SKM-1 treated with dmso at 0.1 percent for 144 hours (cell line): ENCODE data around the gene OTUD3.
"Not testable (repeated sequence)": the region's sequence is repeated elsewhere in the genome, so short reads cannot be mapped to it uniquely, and the experiment has no call there.

Experiments used
- DNase-seq: peaks from one replicate; lab custom pipeline; 2025; ENCODE audit not compliant: unreplicated experiment; lab: John Stamatoyannopoulos, UW

OTUD3 gene

GRCh38 chr1:19882111-19883071 lies at the start of gene OTUD3:
OTUD3 (plus strand) TSS chr1:19882395; CDS start chr1:19882514, 119 bp downstream.
- DNase-seq, result peak; percentile 97

GRCh38 chr1:19835578-19835977 lies 46.6 kb upstream of the OTUD3 start:
- DNase-seq, result no peak

DNA sequence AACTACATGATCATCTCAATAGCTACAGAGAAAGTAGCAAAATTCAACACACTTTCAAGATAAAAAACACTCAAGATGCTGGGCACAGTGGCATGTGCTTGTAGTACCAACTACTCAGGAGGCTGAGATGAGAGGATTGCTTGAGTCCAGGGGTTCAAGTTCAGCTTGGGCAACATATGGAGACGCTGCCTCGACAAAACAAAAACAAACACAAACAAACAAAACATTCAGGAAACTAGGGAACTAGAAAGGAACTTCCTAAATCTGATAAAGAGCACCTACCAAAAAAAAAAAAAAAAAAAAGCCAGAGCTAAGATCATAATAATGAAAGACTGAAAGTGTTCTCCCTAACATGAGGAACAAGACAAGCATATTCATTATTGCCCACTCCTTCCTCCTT lies 44.3 kb upstream of the OTUD3 start:
- DNase-seq, result no peak

- no peak for DNase-seq
Measured at GRCh38 chr1:19840228-19840627, 42.0 kb upstream of the OTUD3 start.

DNA sequence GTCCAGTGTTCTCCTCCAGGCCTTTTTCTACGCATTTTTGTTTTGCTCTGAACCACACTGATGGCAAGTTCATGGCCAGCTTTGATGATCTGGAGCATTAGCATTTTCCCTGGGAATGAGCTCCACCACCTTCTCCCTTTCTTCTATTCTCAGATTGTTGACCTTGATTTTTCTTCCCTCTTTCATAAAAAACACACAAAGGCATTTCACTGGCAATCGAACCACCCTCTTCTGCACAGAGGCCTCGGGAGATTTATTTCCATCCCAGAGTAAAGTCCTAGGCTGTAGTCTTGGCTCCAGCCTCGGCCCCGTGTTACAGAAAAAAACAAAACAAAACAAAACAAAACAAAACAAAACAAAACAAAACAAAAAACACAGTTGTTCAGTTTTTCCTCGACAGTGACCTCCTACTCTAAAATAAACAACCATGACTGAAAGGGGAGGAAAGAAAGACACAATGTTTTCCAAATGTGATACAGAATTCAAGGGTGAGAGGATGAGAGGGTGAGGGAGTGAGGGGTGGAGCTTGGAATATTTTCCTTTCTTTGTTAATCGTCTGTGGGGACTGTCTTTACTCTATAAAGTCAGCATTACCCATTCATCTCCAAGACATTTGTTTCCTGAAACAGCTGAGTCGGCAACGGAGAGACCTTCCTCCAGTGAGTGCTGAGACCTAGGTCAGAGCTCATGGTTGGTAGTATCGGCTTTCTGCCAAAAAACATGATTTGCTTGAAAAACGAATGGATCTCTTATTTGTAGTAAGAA lies 37.3 kb upstream of the OTUD3 start:
- DNase-seq, result no peak

DNA sequence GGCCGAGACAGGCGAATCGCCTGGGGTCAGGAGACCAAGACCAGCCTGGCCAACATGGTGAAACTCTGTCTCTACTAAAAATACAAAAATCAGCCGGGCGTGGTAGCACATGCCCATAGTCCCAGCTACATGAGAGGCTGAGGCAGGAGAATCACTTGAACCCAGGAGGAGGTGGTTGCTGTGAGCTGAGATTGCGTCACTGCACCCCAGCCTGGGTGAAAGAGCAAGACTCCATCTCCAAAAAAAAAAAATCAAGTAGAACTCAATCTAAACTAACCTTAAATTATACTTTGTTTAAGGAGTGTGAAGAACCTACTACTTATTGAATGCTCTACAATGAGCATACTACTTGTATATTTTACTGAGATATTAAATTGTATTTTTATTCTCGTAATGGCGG lies 36.6 kb upstream of the OTUD3 start:
- no peak for DNase-seq

- no peak for DNase-seq
Measured at GRCh38 chr1:19846338-19846737, 35.9 kb upstream of the OTUD3 start.

DNA sequence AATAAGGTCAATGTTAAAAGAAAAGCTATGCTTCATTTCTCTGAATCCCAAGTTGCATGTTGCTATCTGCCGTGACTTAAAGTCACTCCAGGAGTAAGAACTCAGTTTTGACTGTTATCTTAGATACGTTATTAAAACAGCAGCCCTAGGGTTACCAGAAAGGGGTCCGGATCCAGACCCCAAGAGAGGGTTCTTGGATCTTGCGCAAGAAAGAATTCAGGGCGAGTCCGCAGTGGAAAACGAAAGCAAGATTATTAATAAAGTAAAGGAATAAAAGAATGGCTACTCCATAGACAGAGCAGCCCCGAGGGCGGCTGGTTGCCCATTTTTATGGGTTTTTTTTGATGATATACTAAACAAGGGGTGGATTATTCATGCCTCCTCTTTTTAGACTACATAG lies 34.9 kb upstream of the OTUD3 start:
- not testable (repeated sequence) for DNase-seq

GRCh38 chr1:19849307-19849706 lies 32.9 kb upstream of the OTUD3 start:
- not testable (repeated sequence) for DNase-seq

DNA sequence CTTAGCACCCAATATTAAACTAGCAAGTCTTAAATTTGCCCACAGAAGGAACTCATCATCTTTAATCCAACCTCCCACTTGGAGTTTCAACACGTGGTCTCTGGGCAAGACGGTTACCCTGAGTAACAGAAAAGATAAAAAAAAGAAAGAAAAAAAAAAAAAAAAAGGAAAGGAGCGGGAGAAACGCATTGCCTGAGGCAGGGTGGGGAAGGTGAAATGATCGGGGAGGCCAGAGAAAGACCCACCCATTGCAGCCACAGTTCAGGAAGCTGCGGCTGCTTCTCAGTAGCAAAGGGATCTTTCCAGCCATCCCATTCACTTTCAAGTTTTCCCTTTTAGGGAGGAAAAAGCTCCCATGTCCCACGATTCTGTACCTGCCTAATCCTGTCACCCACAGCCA lies 32.0 kb upstream of the OTUD3 start:
- DNase-seq, result no peak

GRCh38 chr1:19852036-19852435 lies 30.2 kb upstream of the OTUD3 start:
- DNase-seq, result no peak

DNA sequence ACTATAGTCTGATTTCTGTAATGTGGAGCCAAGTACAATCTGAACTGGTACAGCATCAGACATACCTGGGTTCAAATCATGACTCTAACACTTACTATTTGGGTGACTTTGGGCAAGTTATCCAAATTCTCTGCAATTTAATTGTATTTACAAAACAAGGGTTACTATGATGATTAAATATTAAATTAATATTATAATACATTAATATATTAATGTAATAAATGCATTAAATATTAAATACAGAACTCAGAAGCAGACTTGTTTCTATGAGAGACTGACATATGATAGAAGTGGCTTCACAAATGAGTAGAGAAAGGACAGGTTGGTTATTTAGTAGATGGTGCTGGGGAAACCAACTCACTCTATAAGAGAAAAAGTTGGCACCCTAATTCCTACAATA lies 27.3 kb upstream of the OTUD3 start:
- no peak for DNase-seq

DNA sequence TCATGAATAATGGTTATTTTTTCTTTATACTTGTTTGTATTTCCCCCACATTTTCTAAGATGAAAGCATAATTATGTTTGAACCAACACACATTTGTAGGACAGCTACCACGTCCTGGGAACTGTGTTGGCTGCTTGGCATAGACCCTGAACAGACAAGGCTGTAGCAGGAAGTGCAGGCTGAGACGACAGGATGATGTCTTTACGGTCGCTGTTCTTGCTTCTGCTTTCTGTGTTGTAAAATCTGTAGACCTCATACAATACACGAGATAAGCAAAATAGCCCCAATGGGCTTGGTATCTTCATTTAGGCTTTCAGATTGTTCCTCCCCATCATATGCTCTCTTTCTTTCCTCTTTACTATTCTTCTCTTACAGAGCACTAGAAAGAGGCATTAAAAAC lies 23.3 kb upstream of the OTUD3 start:
- no peak for DNase-seq

- no peak for DNase-seq
Measured at GRCh38 chr1:19859876-19860275, 22.3 kb upstream of the OTUD3 start.

DNA sequence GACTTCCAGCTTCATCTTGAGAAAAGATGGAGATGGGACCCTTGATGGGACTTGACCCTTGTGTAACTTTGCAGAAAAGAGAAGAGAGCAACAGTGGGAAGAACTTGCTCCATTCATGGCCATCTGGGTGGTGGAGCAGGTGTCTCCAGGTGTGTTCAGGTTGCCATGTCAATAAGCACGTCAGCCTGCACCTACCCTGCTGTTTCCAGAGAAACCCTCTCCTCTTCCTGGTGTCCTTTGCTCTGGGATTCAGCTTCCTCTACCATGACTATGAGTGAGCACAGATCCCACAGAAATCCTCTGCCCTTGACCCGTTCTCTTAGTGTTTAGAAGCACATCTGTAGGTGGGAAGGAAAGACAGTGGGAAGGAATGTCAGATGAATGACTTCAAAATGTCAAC lies 21.8 kb upstream of the OTUD3 start:
- no peak for DNase-seq

GRCh38 chr1:19861034-19861433 lies 21.2 kb upstream of the OTUD3 start:
- DNase-seq, result no peak

DNA sequence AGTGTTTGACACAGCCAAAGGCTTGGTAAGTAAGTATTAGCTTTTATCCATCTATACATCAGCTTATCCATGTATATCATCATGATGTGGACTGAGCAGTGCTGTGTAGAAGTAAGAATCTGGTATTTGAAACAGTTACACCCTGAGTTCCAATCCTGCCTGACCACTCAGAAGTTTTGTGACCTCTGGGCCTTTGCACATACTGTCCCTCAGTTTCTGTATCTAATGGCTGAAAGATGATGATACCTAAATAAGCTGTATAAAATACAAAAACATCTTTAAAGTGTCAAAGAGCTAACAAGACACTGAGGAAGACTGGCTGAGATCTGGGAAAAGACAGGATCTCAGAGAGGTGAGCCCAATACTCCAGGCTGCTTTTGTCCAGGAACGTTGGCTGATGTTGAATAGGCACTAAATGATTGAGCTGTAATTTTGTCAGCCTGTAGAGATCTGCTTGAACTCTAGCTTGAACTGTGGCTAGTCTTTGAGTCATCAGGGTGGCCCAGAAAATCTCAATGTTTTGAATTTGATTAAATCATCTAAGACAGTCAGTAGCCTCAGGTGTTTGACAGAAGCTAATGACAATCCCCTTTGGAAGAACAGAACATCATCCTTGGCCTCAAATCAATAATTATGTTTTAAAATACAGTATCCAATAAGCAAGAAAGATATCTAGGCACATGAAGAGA lies 20.2 kb upstream of the OTUD3 start:
- DNase-seq, result no peak

DNA sequence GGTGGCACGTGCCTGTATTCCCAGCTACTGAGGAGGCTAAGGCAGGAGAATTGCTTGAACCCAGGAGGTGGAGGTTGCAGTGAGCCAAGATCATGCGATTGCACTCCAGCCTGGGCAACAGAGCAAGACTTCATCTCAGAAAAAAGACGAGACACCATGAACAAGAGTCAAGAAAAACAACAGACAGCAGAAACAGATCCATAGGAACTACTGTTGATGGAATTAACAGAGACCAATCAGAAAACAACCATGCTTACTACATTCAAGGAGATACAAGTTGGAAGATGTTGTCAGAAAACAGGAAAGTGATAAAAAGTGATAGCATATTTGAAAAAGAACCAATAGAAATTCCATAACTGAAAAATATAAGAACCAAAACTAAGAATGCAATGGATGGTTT lies 19.3 kb upstream of the OTUD3 start:
- DNase-seq, result no peak

DNA sequence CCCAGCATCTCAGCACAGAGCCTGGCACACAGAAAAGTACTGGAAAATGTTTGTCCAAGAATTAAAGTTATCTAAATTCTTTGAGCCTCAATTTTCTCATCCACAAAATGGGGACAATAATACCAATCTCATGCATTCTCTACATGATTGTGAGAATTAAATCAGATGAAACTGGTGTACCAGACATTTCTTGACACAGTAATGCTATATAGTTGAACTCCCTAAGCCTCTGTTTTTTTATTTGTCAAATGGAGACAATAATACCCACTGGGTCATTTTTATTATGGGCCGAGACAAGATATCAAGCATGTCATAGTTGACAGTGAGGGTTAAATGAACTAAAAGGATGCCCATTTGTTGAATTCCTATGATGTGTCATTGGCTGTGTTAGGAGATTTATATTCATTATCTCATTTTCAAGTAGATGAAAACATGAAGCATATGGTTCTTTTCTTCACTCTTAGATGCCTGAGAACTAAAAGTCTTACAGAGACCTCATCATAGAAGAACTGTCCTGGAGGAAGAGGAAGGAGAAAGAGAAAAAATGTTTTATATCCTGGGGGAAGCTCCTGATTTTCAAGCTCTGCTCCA lies 17.5 kb upstream of the OTUD3 start:
- DNase-seq, result no peak

GRCh38 chr1:19866029-19866428 lies 16.2 kb upstream of the OTUD3 start:
- DNase-seq, result no peak

DNA sequence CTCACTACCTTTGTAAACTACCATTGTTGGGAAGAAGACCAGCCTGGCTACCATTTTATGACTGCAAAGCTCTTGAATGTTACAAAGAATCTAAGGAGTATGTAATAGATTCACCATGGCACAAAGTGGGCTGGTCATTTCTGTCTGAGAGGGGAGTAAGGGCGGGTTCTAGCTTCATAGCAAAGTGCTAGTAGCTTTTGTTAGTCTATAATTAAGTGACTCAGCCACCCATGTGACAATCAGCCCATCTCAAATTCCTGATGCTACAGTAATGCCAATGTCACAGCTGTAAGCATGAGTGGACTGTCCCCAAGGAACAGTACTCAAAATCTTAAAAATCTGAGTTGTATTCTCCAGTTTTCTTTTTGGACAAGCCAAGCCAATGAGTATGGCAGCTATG lies 15.4 kb upstream of the OTUD3 start:
- DNase-seq, result no peak
